GM12878 (cell line): ENCODE data around the gene FGGY. TPM values are rescaled to one million over a fixed set of nuclear protein-coding genes. Genes with fewer than 3 reads are reported as not detected.
"Not testable (repeated sequence)": the region's sequence is repeated elsewhere in the genome, so short reads cannot be mapped to it uniquely, and the experiment has no call there.

ENCODE experiments used
- ATAC-seq: fragments of 200-7000 bp; cut with Tn5 transposase; 3 replicates; pipeline ENCODE4 v1.9.1; 2020; ENCODE audit warnings: mild to moderate bottlenecking, moderate library complexity
- BruUV-seq: library from RNA; stranded (reverse); fragments of 400-500 nt; replicated peaks from 2 replicates; lab custom pipeline; 2021; lab: Mats Ljungman, UMichigan
- CTCF ChIA-PET: fragments of 300-600 bp; sonication (Branson Sonifier 250); formaldehyde crosslinking; extraction: SDS; loops from one replicate; lab custom pipeline; 2021; ENCODE audit warnings: inconsistent platforms; lab: Yijun Ruan, JAX
- POLR2A ChIA-PET: fragments of 350-600 bp; formaldehyde crosslinking; extraction: SDS; loops from one replicate; lab custom pipeline; 2021; ENCODE audit warnings: inconsistent platforms; lab: Charles Lee
- RAD21 ChIA-PET: fragments of 300-600 bp; sonication (Branson Sonifier 250); formaldehyde crosslinking; loops from one replicate; lab custom pipeline; 2023; ENCODE audit warnings: antibody characterized with exemption; ENCODE audit not compliant: unreplicated experiment; lab: Charles Lee
- SMC1A ChIA-PET: fragments of 300-600 bp; sonication (Branson Sonifier 250); formaldehyde crosslinking; loops from one replicate; lab custom pipeline; 2023; ENCODE audit not compliant: unreplicated experiment, uncharacterized antibody; lab: Charles Lee
- DNase-seq: peaks from one replicate; pipeline ENCODE4 v3.0.0-alpha.2; 2011; ENCODE audit warnings: low read depth, low spot score
- FAIRE-seq: peaks from 3 replicates; lab custom pipeline; 2011; peaks lifted over from hg19 to GRCh38; lab: Jason Lieb, UNC
- H2AFZ ChIP-seq: 2 replicates; pipeline ENCODE4 v1.6.0; 2011; ENCODE audit warnings: low read depth, low read length, control low read depth; ENCODE audit not compliant: control insufficient read depth
- H3K27ac ChIP-seq: 2 replicates; pipeline ENCODE4 v1.5.1; 2011; ENCODE audit warnings: control low read depth; ENCODE audit not compliant: control insufficient read depth, insufficient read depth
- H3K27me3 ChIP-seq, 2 experiments: replicated peaks in 1 of 2; 2 replicates each; pipeline versions ENCODE4 v1.6.0 to v1.6.1; 2011; ENCODE audit warnings: low read length in 1 of 2; ENCODE audit not compliant: control insufficient read depth in 2 of 2, insufficient read depth in 2 of 2
- H3K36me3 ChIP-seq, 2 experiments: 2 replicates each; pipeline ENCODE4 v1.5.1; 2011; ENCODE audit warnings: low read length in 1 of 2; ENCODE audit not compliant: control insufficient read depth in 2 of 2, insufficient read depth in 2 of 2
- H3K4me1 ChIP-seq: 2 replicates; pipeline ENCODE4 v1.6.1; 2011; ENCODE audit warnings: mild to moderate bottlenecking, low read length, moderate library complexity, mixed read lengths; ENCODE audit not compliant: control insufficient read depth, insufficient read depth
- H3K4me2 ChIP-seq: 2 replicates; pipeline ENCODE4 v1.6.0; 2011; ENCODE audit warnings: control low read depth; ENCODE audit not compliant: control insufficient read depth, insufficient read depth
- H3K4me3 ChIP-seq: fragments of 200-600 bp; sonication (generic); 2 replicates; pipeline ENCODE4 v1.5.1; 2016
- H3K79me2 ChIP-seq: 2 replicates; pipeline ENCODE4 v1.6.0; 2011; ENCODE audit warnings: low read length; ENCODE audit not compliant: control insufficient read depth, insufficient read depth
- H3K9ac ChIP-seq: 2 replicates; pipeline ENCODE4 v1.8.0; 2011; ENCODE audit warnings: low read length, control low read depth, mixed read lengths; ENCODE audit not compliant: control insufficient read depth, insufficient read depth
- H3K9me3 ChIP-seq: replicated peaks from 3 replicates; pipeline ENCODE4 v1.5.1; 2011; ENCODE audit warnings: mild to moderate bottlenecking, low read length; ENCODE audit not compliant: control insufficient read depth, insufficient read depth
- H4K20me1 ChIP-seq: 2 replicates; pipeline ENCODE4 v1.6.0; 2011; ENCODE audit not compliant: control insufficient read depth, insufficient read depth
- CREB1 ChIP-seq: IDR thresholded peaks from 2 replicates; pipeline ENCODE4 v1.6.1; 2012; ENCODE audit warnings: low read depth, mild to moderate bottlenecking, inconsistent platforms
- MEF2A ChIP-seq: IDR thresholded peaks from 2 replicates; pipeline ENCODE4 v1.6.1; 2011; ENCODE audit warnings: low read depth, mild to moderate bottlenecking, low read length, moderate library complexity; ENCODE audit not compliant: insufficient read depth
- WGBS: methylation state at CpG from one replicate; pipeline ENCODE4 v1.1.6; 2016; ENCODE audit warnings: low lambda C conversion rate; ENCODE audit not compliant: insufficient replicate concordance, insufficient coverage; ENCODE audit errors: missing lambda C conversion rate; 5-methylcytosine and 5-hydroxymethylcytosine counted together
- in situ Hi-C: fragments of 300-500 bp; cut with MboI; formaldehyde crosslinking; loops from 9 replicates; pipeline ENCODE4 v1.14.3; 2018; ENCODE audit warnings: mixed read lengths
- intact Hi-C: fragments of 100-400 bp; cut with micrococcal nuclease; formaldehyde crosslinking; loops from one replicate; pipeline ENCODE4 v1.14.2; 2022; ENCODE audit not compliant: unreplicated experiment
- polyA plus RNA-seq, 11 experiments: library from polyadenylated mRNA; depleted of rRNA in 4 of 11; unstranded in 6 of 11; stranded (reverse) in 5 of 11; fragments of >200 nt; fragmentation: Nextera tagmentation in 4 of 11; fragmentation: Illumina TruSeq in 1 of 11; extraction: Ambion mirVana in 4 of 11; extraction: Trizol in 1 of 11; gene quantifications; 1 replicate in 1 of 11; 2 replicates in 10 of 11; pipeline versions ENCODE4 v1.2.1 to v1.2.3, GENCODE V29; 2011 to 2016; ENCODE audit warnings: inconsistent platforms in 2 of 11, missing spikeins in 2 of 11, low read depth in 1 of 11
- total RNA-seq, 4 experiments: library from RNA; depleted of rRNA in 3 of 4; stranded (reverse); fragments of >200 nt in 3 of 4; fragmentation: Illumina TruSeq in 1 of 4; extraction: Trizol in 1 of 4; gene quantifications; 2 replicates each; pipeline versions ENCODE4 v1.2.1 to v1.2.3, GENCODE V29; 2013 to 2021
- TF ChIP-seq, protein P1 (sequence below): fragments of 450-650 bp; IDR thresholded peaks from 2 replicates; pipeline ENCODE4 v1.6.1; 2017; ENCODE audit warnings: antibody characterized with exemption, mild to moderate bottlenecking, moderate library complexity

Gene FGGY
- total and polyA plus RNA-seq, 10 of the 15 experiments (the other 5 are each of a cell fraction or from before 2014, with no cell fraction given) = 6.2 to 11.9 (median 7.5) TPM

DNA sequence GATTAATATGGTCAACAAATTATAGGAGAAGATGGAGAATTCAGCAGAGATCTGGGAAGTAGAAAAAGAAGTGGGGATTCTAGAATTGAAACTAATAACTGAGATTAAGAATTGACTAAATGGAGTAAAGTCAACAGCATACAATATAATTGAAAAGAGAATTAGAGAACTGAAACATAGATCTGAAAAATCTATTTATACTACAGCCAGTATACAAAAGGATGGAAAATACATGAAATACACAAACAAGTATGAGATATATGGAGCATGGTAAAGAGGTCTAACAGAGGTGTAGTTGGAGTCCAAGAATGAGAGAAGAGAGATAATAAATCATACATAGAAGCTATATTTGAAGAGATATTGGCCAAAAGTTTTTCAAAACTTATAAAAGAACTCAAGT is 235.2 kb downstream of the FGGY start (continued):
- TF ChIP-seq CREB1 = no peak
- TF ChIP-seq MEF2A = 0 out of 2 replicates have a peak, but pooled peaks have one; percentile 17
- TF ChIP-seq, protein P1, sequence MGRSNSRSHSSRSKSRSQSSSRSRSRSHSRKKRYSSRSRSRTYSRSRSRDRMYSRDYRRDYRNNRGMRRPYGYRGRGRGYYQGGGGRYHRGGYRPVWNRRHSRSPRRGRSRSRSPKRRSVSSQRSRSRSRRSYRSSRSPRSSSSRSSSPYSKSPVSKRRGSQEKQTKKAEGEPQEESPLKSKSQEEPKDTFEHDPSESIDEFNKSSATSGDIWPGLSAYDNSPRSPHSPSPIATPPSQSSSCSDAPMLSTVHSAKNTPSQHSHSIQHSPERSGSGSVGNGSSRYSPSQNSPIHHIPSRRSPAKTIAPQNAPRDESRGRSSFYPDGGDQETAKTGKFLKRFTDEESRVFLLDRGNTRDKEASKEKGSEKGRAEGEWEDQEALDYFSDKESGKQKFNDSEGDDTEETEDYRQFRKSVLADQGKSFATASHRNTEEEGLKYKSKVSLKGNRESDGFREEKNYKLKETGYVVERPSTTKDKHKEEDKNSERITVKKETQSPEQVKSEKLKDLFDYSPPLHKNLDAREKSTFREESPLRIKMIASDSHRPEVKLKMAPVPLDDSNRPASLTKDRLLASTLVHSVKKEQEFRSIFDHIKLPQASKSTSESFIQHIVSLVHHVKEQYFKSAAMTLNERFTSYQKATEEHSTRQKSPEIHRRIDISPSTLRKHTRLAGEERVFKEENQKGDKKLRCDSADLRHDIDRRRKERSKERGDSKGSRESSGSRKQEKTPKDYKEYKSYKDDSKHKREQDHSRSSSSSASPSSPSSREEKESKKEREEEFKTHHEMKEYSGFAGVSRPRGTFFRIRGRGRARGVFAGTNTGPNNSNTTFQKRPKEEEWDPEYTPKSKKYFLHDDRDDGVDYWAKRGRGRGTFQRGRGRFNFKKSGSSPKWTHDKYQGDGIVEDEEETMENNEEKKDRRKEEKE = no peak
- TF ChIP-seq, all 136 proteins: peak for 6

DNA sequence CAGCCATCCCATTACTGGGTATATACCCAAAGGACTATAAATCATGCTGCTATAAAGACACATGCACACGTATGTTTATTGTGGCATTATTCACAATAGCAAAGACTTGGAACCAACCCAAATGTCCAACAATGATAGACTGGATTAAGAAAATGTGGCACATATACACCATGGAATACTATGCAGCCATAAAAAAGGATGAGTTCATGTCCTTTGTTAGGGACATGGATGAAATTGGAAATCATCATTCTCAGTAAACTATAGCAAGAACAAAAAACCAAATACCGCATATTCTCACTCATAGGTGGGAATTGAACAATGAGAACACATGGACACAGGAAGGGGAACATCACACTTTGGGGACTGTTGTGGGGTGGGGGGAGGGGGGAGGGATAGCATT is 241.6 kb downstream of the FGGY start:
- H3K36me3 ChIP-seq, H3K4me2 ChIP-seq, intact Hi-C loops, RAD21 ChIA-PET, SMC1A ChIA-PET, CTCF ChIA-PET, H3K4me3 ChIP-seq, H3K9me3 ChIP-seq, in situ Hi-C loops, H4K20me1 ChIP-seq, H3K79me2 ChIP-seq, H3K27me3 ChIP-seq, ATAC-seq, BruUV-seq, H3K9ac ChIP-seq, H3K27ac ChIP-seq, FAIRE-seq, H2AFZ ChIP-seq, H3K4me1 ChIP-seq, DNase-seq, POLR2A ChIA-PET: not testable (repeated sequence)
- 77% methylated on average over 1 of the region's 2 CpGs for WGBS
